H9 (cell line): ENCODE results near the gene ANXA9. TPM values are rescaled to one million over a fixed set of nuclear protein-coding genes. Genes with fewer than 3 reads are reported as not detected.

Experiments used
- DNase-seq: peaks from one replicate; pipeline ENCODE4 v3.0.0-alpha.2; 2017
- H2AFZ ChIP-seq: one replicate; pipeline ENCODE4 v1.6.1; 2013; ENCODE audit warnings: mild to moderate bottlenecking, low read length, control low read depth, moderate library complexity
- H2AK5ac ChIP-seq: 2 replicates; pipeline ENCODE4 v1.6.1; 2013; ENCODE audit warnings: low read length, control low read depth, mixed read lengths; ENCODE audit not compliant: insufficient read length
- H2BK120ac ChIP-seq: one replicate; pipeline ENCODE4 v1.6.1; 2013; ENCODE audit warnings: low read depth, mild to moderate bottlenecking, low read length, control low read depth, inconsistent platforms; ENCODE audit not compliant: poor library complexity, severe bottlenecking
- H2BK12ac ChIP-seq: 2 replicates; pipeline ENCODE4 v1.6.1; 2013; ENCODE audit warnings: low read length, control low read depth, mixed read lengths, low read depth; ENCODE audit not compliant: insufficient read length
- H2BK15ac ChIP-seq: 2 replicates; pipeline ENCODE4 v1.6.1; 2013; ENCODE audit warnings: low read depth, low read length, control low read depth
- H2BK20ac ChIP-seq: one replicate; pipeline ENCODE4 v1.6.1; 2013; ENCODE audit warnings: low read depth, mild to moderate bottlenecking, low read length, control low read depth, inconsistent platforms; ENCODE audit not compliant: poor library complexity, severe bottlenecking
- H2BK5ac ChIP-seq: 2 replicates; pipeline ENCODE4 v1.6.1; 2013; ENCODE audit warnings: low read length, control low read depth, mixed read lengths; ENCODE audit not compliant: insufficient read length
- H3K14ac ChIP-seq: 2 replicates; pipeline ENCODE4 v1.6.1; 2013; ENCODE audit warnings: low read length, control low read depth; ENCODE audit not compliant: insufficient read depth
- H3K18ac ChIP-seq: 2 replicates; pipeline ENCODE4 v1.6.1; 2013; ENCODE audit warnings: low read depth, mild to moderate bottlenecking, mixed read lengths, low read length, control low read depth; ENCODE audit not compliant: insufficient read length
- H3K23ac ChIP-seq: 2 replicates; pipeline ENCODE4 v1.6.1; 2013; ENCODE audit warnings: low read length, control low read depth, mixed read lengths, low read depth; ENCODE audit not compliant: insufficient read length
- H3K23me2 ChIP-seq: 2 replicates; pipeline ENCODE4 v1.6.1; 2013; ENCODE audit warnings: low read depth, mild to moderate bottlenecking, mixed read lengths, low read length, control low read depth; ENCODE audit not compliant: insufficient read length, poor library complexity, severe bottlenecking
- H3K27ac ChIP-seq: 2 replicates; pipeline ENCODE4 v1.5.1; 2013; ENCODE audit warnings: low read length, control low read depth, mixed read lengths, low read depth; ENCODE audit not compliant: insufficient read length
- H3K27me3 ChIP-seq: 2 replicates; pipeline ENCODE4 v1.6.1; 2013; ENCODE audit warnings: low read length, control low read depth, inconsistent platforms; ENCODE audit not compliant: insufficient read depth
- H3K4ac ChIP-seq: 2 replicates; pipeline ENCODE4 v1.6.1; 2013; ENCODE audit warnings: low read depth, mild to moderate bottlenecking, control low read depth, inconsistent platforms, low read length, moderate library complexity
- H3K4me1 ChIP-seq: 2 replicates; pipeline ENCODE4 v1.6.1; 2013; ENCODE audit warnings: low read length, control low read depth, inconsistent platforms; ENCODE audit not compliant: insufficient read depth
- H3K4me2 ChIP-seq: 2 replicates; pipeline ENCODE4 v1.6.1; 2013; ENCODE audit warnings: low read length, control low read depth, mixed read lengths; ENCODE audit not compliant: insufficient read length, insufficient read depth
- H3K56ac ChIP-seq: 2 replicates; pipeline ENCODE4 v1.6.1; 2013; ENCODE audit warnings: low read depth, mild to moderate bottlenecking, mixed read lengths, low read length, control low read depth; ENCODE audit not compliant: insufficient read length
- H3K79me1 ChIP-seq: 2 replicates; pipeline ENCODE4 v1.6.1; 2013; ENCODE audit warnings: low read depth, mild to moderate bottlenecking, moderate library complexity, low read length, control low read depth, inconsistent platforms; ENCODE audit not compliant: insufficient read depth, poor library complexity, severe bottlenecking
- H3K79me2 ChIP-seq: 2 replicates; pipeline ENCODE4 v1.6.1; 2013; ENCODE audit warnings: low read length, control low read depth, inconsistent platforms; ENCODE audit not compliant: insufficient read depth
- H3K9ac ChIP-seq: 2 replicates; pipeline ENCODE4 v1.6.1; 2013; ENCODE audit warnings: low read length, control low read depth, mixed read lengths; ENCODE audit not compliant: insufficient read length; ENCODE audit errors: extremely low read depth
- H3K9me3 ChIP-seq: one replicate; pipeline ENCODE4 v1.6.1; 2013; ENCODE audit warnings: low read depth, low read length, inconsistent platforms; ENCODE audit not compliant: control insufficient read depth
- H3T11ph ChIP-seq: one replicate; pipeline ENCODE4 v1.6.1; 2013; ENCODE audit warnings: mild to moderate bottlenecking, low read length, control low read depth, inconsistent platforms
- H4K20me1 ChIP-seq: one replicate; pipeline ENCODE4 v1.6.1; 2013; ENCODE audit not compliant: control insufficient read depth, insufficient read length, insufficient read depth
- H4K5ac ChIP-seq: 2 replicates; pipeline ENCODE4 v1.6.1; 2013; ENCODE audit warnings: low read depth, mild to moderate bottlenecking, mixed read lengths, low read length, control low read depth; ENCODE audit not compliant: insufficient read length
- H4K8ac ChIP-seq: replicated peaks from 2 replicates; pipeline ENCODE4 v1.6.1; 2013; ENCODE audit warnings: low read length, control low read depth, mixed read lengths, low read depth; ENCODE audit not compliant: insufficient read length
- H4K91ac ChIP-seq: 2 replicates; pipeline ENCODE4 v1.6.1; 2013; ENCODE audit warnings: low read depth, mild to moderate bottlenecking, moderate library complexity, mixed read lengths, low read length, control low read depth; ENCODE audit not compliant: insufficient read length
- H3K27ac Mint-ChIP-seq, 3 experiments: 2 replicates in 2 of 3; 3 replicates in 1 of 3; pipeline ENCODE4 v1.8.0; 2020 to 2021; ENCODE audit warnings: mixed read lengths in 3 of 3, mild to moderate bottlenecking in 1 of 3, moderate library complexity in 1 of 3
- H3K27me3 Mint-ChIP-seq: 2 replicates; pipeline ENCODE4 v1.8.0; 2021; ENCODE audit warnings: low read depth, mild to moderate bottlenecking, moderate library complexity, mixed read lengths
- H3K36me3 Mint-ChIP-seq, 3 experiments: 2 replicates in 2 of 3; 3 replicates in 1 of 3; pipeline ENCODE4 v1.8.0; 2020 to 2021; ENCODE audit warnings: low read depth in 3 of 3, mixed read lengths in 3 of 3; ENCODE audit not compliant: insufficient read depth in 1 of 3
- H3K4me1 Mint-ChIP-seq, 2 experiments: 2 replicates each; pipeline ENCODE4 v1.8.0; 2020; ENCODE audit warnings: mixed read lengths in 2 of 2
- H3K4me3 Mint-ChIP-seq, 2 experiments: 2 replicates in 1 of 2; 3 replicates in 1 of 2; pipeline ENCODE4 v1.8.0; 2020 to 2021; ENCODE audit warnings: mild to moderate bottlenecking in 2 of 2, mixed read lengths in 2 of 2, moderate library complexity in 1 of 2
- H3K9me3 Mint-ChIP-seq, 2 experiments: 2 replicates in 1 of 2; 3 replicates in 1 of 2; pipeline ENCODE4 v1.8.0; 2020; ENCODE audit warnings: mild to moderate bottlenecking in 2 of 2, mixed read lengths in 2 of 2, moderate library complexity in 1 of 2
- WGBS: extraction: QIAGEN DNeasy Blood & Tissue Kit; methylation state at CpG from one replicate; pipeline ENCODE4 v1.1.7; 2013; ENCODE audit warnings: missing lambda C conversion rate, low lambda C conversion rate, mixed read lengths; ENCODE audit not compliant: insufficient read length; ENCODE audit errors: extremely low coverage; 5-methylcytosine and 5-hydroxymethylcytosine counted together
- total RNA-seq: library from RNA; stranded (reverse); gene quantifications from 2 replicates; pipeline ENCODE4 v1.2.1, GENCODE V29; 2021
- TF ChIP-seq, protein P1 (sequence below): fragments of 200-600 bp; sonication (generic); conservative IDR thresholded peaks from 3 replicates; pipeline ENCODE4 v1.8.0; 2021; ENCODE audit warnings: antibody characterized with exemption, mild to moderate bottlenecking

ANXA9 gene
- total RNA-seq, 1 experiment from 2014 or later = 0.92 TPM

DNA sequence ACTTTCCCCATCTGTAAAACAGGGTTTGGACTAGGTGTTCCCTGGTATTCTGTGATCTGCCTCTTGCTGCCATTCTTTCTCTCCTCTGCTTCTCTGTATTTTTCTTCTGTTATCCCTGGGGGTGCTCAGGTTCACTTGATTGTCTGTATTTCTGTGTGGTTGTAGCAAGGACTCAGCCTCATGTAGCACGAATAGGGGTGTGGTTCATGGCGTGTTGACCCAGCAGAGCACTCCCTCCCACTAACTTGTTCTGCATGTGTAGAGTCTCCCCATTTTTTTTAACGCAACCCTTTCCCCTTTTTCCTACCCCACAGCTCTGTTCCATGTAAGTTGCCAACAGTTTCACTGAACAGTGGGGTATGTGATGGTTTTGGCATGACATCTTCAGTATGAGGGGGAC lies 53.1 kb downstream of the ANXA9 start:
- H2AK5ac ChIP-seq = no peak overlapping the region
- no peaks in the 10 kb centered on the region for H4K20me1 ChIP-seq
- H2AFZ ChIP-seq = no peak overlapping the region
- H3K79me2 ChIP-seq = no peaks in the 10 kb centered on the region
- H3K9ac ChIP-seq = no peak overlapping the region
- H3T11ph ChIP-seq = no peak overlapping the region
- Mint-ChIP-seq H3K4me1 (peaks cover 17 to 21% of the 10 kb centered on the region in 2 experiments), H3K27ac (peak overlapping the region in 1 of 3 experiments; percentile 20; a peak in 1 of 7 replicates), H3K36me3 (peaks cover 13 to 35% (median 20%) of the 10 kb centered on the region in 3 experiments), H3K9me3 (no peaks in the 10 kb centered on the region), H3K4me3 (no peak overlapping the region), H3K27me3 (no peaks in the 10 kb centered on the region; the same call in 1 of the 2 replicates)
- no peak overlapping the region for H2BK12ac ChIP-seq
- no peak overlapping the region for H4K91ac ChIP-seq
- no peaks in the 10 kb centered on the region; the same call in 1 of the 2 replicates for H3K4me1 ChIP-seq
- H2BK20ac ChIP-seq = no peak overlapping the region
- H3K27ac ChIP-seq = no peak overlapping the region
- no peak overlapping the region for H3K18ac ChIP-seq
- H2BK5ac ChIP-seq = peak overlapping the region; percentile 67
- no peaks in the 10 kb centered on the region for H3K79me1 ChIP-seq
- WGBS = no CpG with 5 or more reads among the region's 3 CpGs
- H3K27me3 ChIP-seq = no peaks in the 10 kb centered on the region
- H2BK120ac ChIP-seq = no peak overlapping the region
- H3K4ac ChIP-seq = no peak overlapping the region
- no peaks in the 10 kb centered on the region for H3K9me3 ChIP-seq
- no peak overlapping the region for H4K8ac ChIP-seq
- no peak overlapping the region for H3K14ac ChIP-seq
- no peak overlapping the region for H2BK15ac ChIP-seq
- no peak overlapping the region for H3K4me2 ChIP-seq
- H3K23me2 ChIP-seq = no peaks in the 10 kb centered on the region
- H3K56ac ChIP-seq = no peak overlapping the region
- TF ChIP-seq, protein P1, sequence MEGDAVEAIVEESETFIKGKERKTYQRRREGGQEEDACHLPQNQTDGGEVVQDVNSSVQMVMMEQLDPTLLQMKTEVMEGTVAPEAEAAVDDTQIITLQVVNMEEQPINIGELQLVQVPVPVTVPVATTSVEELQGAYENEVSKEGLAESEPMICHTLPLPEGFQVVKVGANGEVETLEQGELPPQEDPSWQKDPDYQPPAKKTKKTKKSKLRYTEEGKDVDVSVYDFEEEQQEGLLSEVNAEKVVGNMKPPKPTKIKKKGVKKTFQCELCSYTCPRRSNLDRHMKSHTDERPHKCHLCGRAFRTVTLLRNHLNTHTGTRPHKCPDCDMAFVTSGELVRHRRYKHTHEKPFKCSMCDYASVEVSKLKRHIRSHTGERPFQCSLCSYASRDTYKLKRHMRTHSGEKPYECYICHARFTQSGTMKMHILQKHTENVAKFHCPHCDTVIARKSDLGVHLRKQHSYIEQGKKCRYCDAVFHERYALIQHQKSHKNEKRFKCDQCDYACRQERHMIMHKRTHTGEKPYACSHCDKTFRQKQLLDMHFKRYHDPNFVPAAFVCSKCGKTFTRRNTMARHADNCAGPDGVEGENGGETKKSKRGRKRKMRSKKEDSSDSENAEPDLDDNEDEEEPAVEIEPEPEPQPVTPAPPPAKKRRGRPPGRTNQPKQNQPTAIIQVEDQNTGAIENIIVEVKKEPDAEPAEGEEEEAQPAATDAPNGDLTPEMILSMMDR = no peak
- no peak overlapping the region for H4K5ac ChIP-seq
- DNase-seq = no peak
- no peak overlapping the region for H3K23ac ChIP-seq
